K562 (cell line): Measurements from ENCODE around the gene ACSF2. TPM values are rescaled to one million over a fixed set of nuclear protein-coding genes. Genes with fewer than 3 reads are reported as not detected.

ENCODE experiments used
- ATAC-seq: fragments of 200-7000 bp; cut with Tn5 transposase; 3 replicates; pipeline ENCODE4 v1.9.1; 2020; ENCODE audit warnings: moderate library complexity
- BruUV-seq: library from RNA; stranded (reverse); fragments of 400-500 nt; replicated peaks from 2 replicates; lab custom pipeline; 2021; lab: Mats Ljungman, UMichigan
- CTCF ChIA-PET: fragments of 300-600 bp; formaldehyde crosslinking; extraction: SDS; loops from one replicate; lab custom pipeline; 2021; ENCODE audit warnings: low intra/inter-chr PET ratio; lab: Yijun Ruan, JAX
- POLR2A ChIA-PET: fragments of 300-600, 350-650 bp; sonication (Branson Sonifier 250); formaldehyde crosslinking; extraction: SDS; loops from one replicate; lab custom pipeline; 2021; ENCODE audit warnings: antibody characterized with exemption, inconsistent platforms; lab: Yijun Ruan, JAX
- DNase-seq, 4 experiments: peaks; one replicate each; pipeline versions ENCODE4 v3.0.0 to v3.0.0-alpha.2; 2011 to 2018; ENCODE audit warnings: low spot score in 3 of 4, mixed read lengths in 3 of 4; ENCODE audit errors: extremely low read depth in 1 of 4
- FAIRE-seq: peaks from 2 replicates; lab custom pipeline; 2011; peaks lifted over from hg19 to GRCh38; lab: Jason Lieb, UNC
- H2AFZ ChIP-seq: 2 replicates; pipeline ENCODE4 v1.6.0; 2011; ENCODE audit warnings: low read depth, low read length, control low read depth, inconsistent platforms
- H3K27ac ChIP-seq: fragments of 200-600 bp; 3 replicates; pipeline ENCODE4 v1.8.0; 2011; ENCODE audit warnings: low read depth, mild to moderate bottlenecking, control low read depth, inconsistent platforms, low read length, moderate library complexity, mixed read lengths; ENCODE audit errors: extremely low read depth
- H3K27me3 ChIP-seq, 2 experiments: fragments of 300-600 bp in 1 of 2; 2 replicates in 1 of 2; 3 replicates in 1 of 2; pipeline versions ENCODE4 v1.6.0 to v1.8.0; 2011; ENCODE audit warnings: inconsistent platforms in 2 of 2, low read length in 2 of 2, mild to moderate bottlenecking in 1 of 2, mixed read lengths in 1 of 2, moderate library complexity in 1 of 2; ENCODE audit not compliant: control insufficient read depth in 2 of 2, insufficient read depth in 2 of 2
- H3K36me3 ChIP-seq: fragments of 300-600 bp; 3 replicates; pipeline ENCODE4 v1.8.0; 2011; ENCODE audit warnings: mild to moderate bottlenecking, low read length, inconsistent platforms; ENCODE audit not compliant: control insufficient read depth, insufficient read depth
- H3K4me1 ChIP-seq, 2 experiments: fragments of 200-600 bp in 1 of 2; replicated peaks in 1 of 2; 2 replicates in 1 of 2; 3 replicates in 1 of 2; pipeline versions ENCODE4 v1.5.1 to v1.8.0; 2011; ENCODE audit warnings: inconsistent platforms in 2 of 2, low read length in 2 of 2, mild to moderate bottlenecking in 1 of 2, mixed read lengths in 1 of 2, moderate library complexity in 1 of 2; ENCODE audit not compliant: control insufficient read depth in 2 of 2, insufficient read depth in 2 of 2
- H3K4me2 ChIP-seq: 2 replicates; pipeline ENCODE4 v1.6.1; 2011; ENCODE audit warnings: low read length, control low read depth, inconsistent platforms, mixed read lengths; ENCODE audit not compliant: insufficient read depth
- H3K4me3 ChIP-seq: fragments of 200-600 bp; sonication (generic), shearing (Covaris generic); 2 replicates; pipeline ENCODE4 v1.5.1; 2016; ENCODE audit warnings: control low read depth, inconsistent platforms
- H3K79me2 ChIP-seq: fragments of 200-600 bp; 3 replicates; pipeline ENCODE4 v1.8.0; 2011; ENCODE audit warnings: low read length, inconsistent platforms; ENCODE audit not compliant: control insufficient read depth, insufficient read depth
- H3K9ac ChIP-seq, 2 experiments: 2 replicates each; pipeline versions ENCODE4 v1.6.0 to v1.6.1; 2011; ENCODE audit warnings: low read depth in 2 of 2, low read length in 2 of 2, control low read depth in 1 of 2, inconsistent platforms in 1 of 2, mild to moderate bottlenecking in 1 of 2, mixed read lengths in 1 of 2; ENCODE audit not compliant: insufficient read depth in 1 of 2
- H3K9me1 ChIP-seq: one replicate; pipeline ENCODE4 v1.6.0; 2011; ENCODE audit warnings: inconsistent platforms, mild to moderate bottlenecking, low read length, moderate library complexity; ENCODE audit not compliant: control insufficient read depth, insufficient read depth
- H3K9me3 ChIP-seq: replicated peaks from 2 replicates; pipeline ENCODE4 v1.5.1; 2011; ENCODE audit warnings: low read depth, low read length, inconsistent platforms; ENCODE audit not compliant: control insufficient read depth, insufficient read depth
- H4K20me1 ChIP-seq: replicated peaks from 2 replicates; pipeline ENCODE4 v1.6.1; 2011; ENCODE audit warnings: low read length, inconsistent platforms, mixed read lengths; ENCODE audit not compliant: control insufficient read depth, insufficient read depth
- CREB1 ChIP-seq, 2 experiments: sonication (generic) in 1 of 2; formaldehyde crosslinking in 1 of 2; IDR thresholded peaks; 2 replicates each; pipeline versions ENCODE4 v1.6.1 to v1.8.0; 2012 to 2022; ENCODE audit warnings: inconsistent platforms in 1 of 2, mild to moderate bottlenecking in 1 of 2, missing genetic modification reagents in 1 of 2, moderate library complexity in 1 of 2
- CSDE1 ChIP-seq, 2 experiments: fragments of 450-650 bp; IDR thresholded peaks; 2 replicates each; pipeline ENCODE4 v1.6.1; 2016; ENCODE audit warnings: mild to moderate bottlenecking in 1 of 2
- FOS ChIP-seq: IDR thresholded peaks from 3 replicates; pipeline ENCODE4 v1.6.1; 2011; ENCODE audit not compliant: insufficient read length; ENCODE audit errors: extremely low read depth
- KAT7 ChIP-seq: sonication (generic); formaldehyde crosslinking; IDR thresholded peaks from 2 replicates; pipeline ENCODE4 v1.8.0; 2022; ENCODE audit warnings: missing genetic modification reagents, mild to moderate bottlenecking, borderline replicate concordance
- NR2C1 ChIP-seq, 2 experiments: fragments of 450-650 bp; IDR thresholded peaks; 2 replicates each; pipeline ENCODE4 v1.6.1; 2017; ENCODE audit warnings: mild to moderate bottlenecking in 2 of 2, antibody characterized with exemption in 1 of 2, inconsistent platforms in 1 of 2, missing compliant biosample characterization in 1 of 2, missing genetic modification characterization in 1 of 2
- TFAP4 ChIP-seq: sonication (generic); formaldehyde crosslinking; IDR thresholded peaks from 2 replicates; pipeline ENCODE4 v1.8.0; 2022; ENCODE audit warnings: missing genetic modification reagents, mild to moderate bottlenecking, moderate library complexity, borderline replicate concordance
- ZNF436 ChIP-seq: fragments of 250-450, 450-650 bp; sonication (Bioruptor Pico); formaldehyde crosslinking; IDR thresholded peaks from 2 replicates; pipeline ENCODE4 v1.7.0; 2020; ENCODE audit warnings: mild to moderate bottlenecking
- ZNF512 ChIP-seq: IDR thresholded peaks from 2 replicates; pipeline ENCODE4 v1.6.1; 2016; ENCODE audit warnings: missing genetic modification characterization, missing compliant biosample characterization
- ZNF785 ChIP-seq: fragments of 250-450 bp; sonication (Bioruptor Pico); IDR thresholded peaks from 2 replicates; pipeline ENCODE4 v1.4.0; 2020; ENCODE audit warnings: mild to moderate bottlenecking
- WGBS: fragments of 100-300 bp; shearing (Covaris generic); methylation state at CpG from one replicate; pipeline ENCODE4 v1.1.6; 2016; ENCODE audit warnings: low coverage, mixed read lengths; ENCODE audit not compliant: insufficient coverage; ENCODE audit errors: missing lambda C conversion rate; 5-methylcytosine and 5-hydroxymethylcytosine counted together
- in situ Hi-C: fragments of 300-500 bp; cut with MboI; formaldehyde crosslinking; loops from 4 replicates; pipeline ENCODE4 v1.15.0; 2018; ENCODE audit warnings: inconsistent platforms, mixed read lengths
- intact Hi-C: fragments of 100-400 bp; cut with micrococcal nuclease; formaldehyde crosslinking; loops from 2 replicates; pipeline ENCODE4 v1.14.2; 2022
- polyA plus RNA-seq, 8 experiments: library from polyadenylated mRNA; depleted of rRNA in 4 of 8; stranded (reverse) in 5 of 8; unstranded in 3 of 8; fragments of >200 nt; fragmentation: Nextera tagmentation in 2 of 8; fragmentation: Illumina TruSeq in 1 of 8; extraction: Ambion mirVana in 2 of 8; extraction: Trizol in 1 of 8; gene quantifications; 2 replicates each; pipeline versions ENCODE4 v1.2.1 to v1.2.3, GENCODE V29; 2011 to 2014; ENCODE audit warnings: inconsistent platforms in 1 of 8, missing spikeins in 1 of 8
- total RNA-seq, 7 experiments: library from RNA; depleted of rRNA in 6 of 7; stranded (reverse); fragments of >200 nt in 6 of 7; fragmentation: Illumina TruSeq in 2 of 7; extraction: Trizol in 2 of 7; gene quantifications; 2 replicates each; pipeline versions ENCODE4 v1.2.1 to v1.2.3, GENCODE V29; 2011 to 2021; ENCODE audit warnings: low replicate concordance in 1 of 7

ACSF2 gene
- total and polyA plus RNA-seq, 9 of the 15 experiments (the other 6 are each of a cell fraction or from before 2014, with no cell fraction given) = 0.89 to 6.1 (median 3.5) TPM

GRCh38 chr17:50424246-50424995 lies 1.6 kb upstream of the ACSF2 start:
- in situ Hi-C loops = no loop called here
- Histone ChIP-seq H3K4me3 (no peak overlapping the region), H3K27ac (no peak overlapping the region), H4K20me1 (no peaks in the 10 kb centered on the region), H3K9ac (peak overlapping the region in 1 of 2 experiments; percentile 38; a peak in 1 of 4 replicates), H3K4me1 (peaks cover 34 to 36% of the 10 kb centered on the region in 2 experiments), H3K79me2 (no peaks in the 10 kb centered on the region), H3K27me3 (no peaks in the 10 kb centered on the region), H3K9me3 (no peaks in the 10 kb centered on the region), H3K4me2 (no peak overlapping the region), H3K9me1 (no peaks in the 10 kb centered on the region)
- POLR2A ChIA-PET = interaction anchor here (0.6 to 1.2 kb wide), 3 partner anchors 18 to 520 kb away, joined by 3 read pairs; no protein-coding TSS in a partner anchor
- no peak for ATAC-seq
- WGBS = 71% methylated on average over 8 of the region's 9 CpGs
- no TSS peak for BruUV-seq
- intact Hi-C loops = no loop called here
- CTCF ChIA-PET = no interaction called here
- FAIRE-seq = no peak
- TF ChIP-seq CSDE1 (IDR thresholded peaks at IDR 0.05) (no peak), FOS (no peak)
- TF ChIP-seq, all 486 proteins: peak for 0
- peak overlapping the region; percentile 49 for H2AFZ ChIP-seq
- no peak for DNase-seq
- H3K36me3 ChIP-seq = no peaks in the 10 kb centered on the region

- no peaks in the 10 kb centered on the region for H3K9me3 ChIP-seq
- peak overlapping the region; percentile 17 to 84; a peak in 3 of 4 replicates for H3K9ac ChIP-seq
- POLR2A ChIA-PET = interaction anchor here (0.6 to 1.0 kb wide), 3 partner anchors 19 to 519 kb away, joined by 3 read pairs; no protein-coding TSS in a partner anchor
- H3K27ac ChIP-seq = no peak overlapping the region
- intact Hi-C loops (no loop called here), in situ Hi-C loops (no loop called here)
- H3K4me1 ChIP-seq = peaks cover 34 to 36% of the 10 kb centered on the region in 2 experiments
- H2AFZ ChIP-seq = peak overlapping the region; percentile 75
- WGBS = 85% methylated on average over 8 of the region's 8 CpGs
- DNase-seq (no peak), ATAC-seq (no peak), FAIRE-seq (no peak)
- H3K27me3 ChIP-seq = no peaks in the 10 kb centered on the region
- H3K4me2 ChIP-seq = peak overlapping the region; percentile 89
- no peaks in the 10 kb centered on the region for H3K79me2 ChIP-seq
- H3K4me3 ChIP-seq = no peak overlapping the region
- no peaks in the 10 kb centered on the region for H3K9me1 ChIP-seq
- CTCF ChIA-PET = no interaction called here
- BruUV-seq = no TSS peak
- no peaks in the 10 kb centered on the region for H4K20me1 ChIP-seq
- no peaks in the 10 kb centered on the region for H3K36me3 ChIP-seq
- TF ChIP-seq ZNF436 (no peak), CREB1 (IDR thresholded peaks at IDR 0.05) (no peak), CREB1 (CRISPR knock-in tag; IDR thresholded peaks at IDR 0.05) (peak; percentile 24; the same call in 1 of the 2 replicates), ZNF512 (tag) (no peak), NR2C1 (IDR thresholded peaks at IDR 0.05) (no peak), NR2C1 (tag; IDR thresholded peaks at IDR 0.05) (peak; percentile 63), TFAP4 (CRISPR knock-in tag) (no peak), ZNF785 (CRISPR knock-in tag) (no peak), KAT7 (peak; percentile 77)
These were observed 879 bp upstream of the ACSF2 start for GRCh38 chr17:50424996-50425681.
